Measurements from ENCODE around the gene SLCO1C1.

DNA sequence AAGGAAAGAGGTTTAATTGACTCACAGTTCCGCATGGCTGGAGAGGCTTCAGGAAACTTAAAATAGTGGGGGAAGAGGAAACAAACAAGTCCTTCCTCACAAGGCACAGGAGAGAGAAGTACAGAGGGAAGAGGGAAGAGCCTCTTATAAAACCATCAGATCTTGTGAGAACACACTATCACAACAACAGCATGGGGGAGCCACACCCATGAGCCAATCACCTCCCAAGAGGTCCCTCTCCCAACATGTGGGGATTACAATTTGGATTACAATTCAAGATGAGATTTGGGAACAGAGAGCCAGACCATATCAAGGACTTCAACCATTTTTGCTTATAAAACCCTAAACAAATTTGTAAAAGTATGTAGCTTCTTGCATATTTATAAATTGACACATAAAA lies 45.8 kb downstream of the SLCO1C1 start:
- TF ChIP-seq KLF13 (tag; IDR thresholded peaks at IDR 0.05; ENCODE audit: borderline replicate concordance, low read depth) (no peak), TCF7L2 (IDR thresholded peaks at IDR 0.05; ENCODE audit: low read depth, low read length) (no peak)
